Measurements from ENCODE around the gene EVA1C. TPM values are rescaled to one million over a fixed set of nuclear protein-coding genes. Genes with fewer than 3 reads are reported as not detected.

The EVA1C gene
- total and polyA plus RNA-seq, 2 donors (not counting 1 experiment from before 2014, with no cell fraction given), result 0.84 to 1.6 TPM

GRCh38 chr21:32549886-32550285, 137.4 kb downstream of the EVA1C start:
- Mint-ChIP-seq H3K27me3 (peaks cover 20% of the 10 kb centered on the region), H3K4me3 (no peak overlapping the region), H3K27ac (no peak overlapping the region), H3K9me3 (ENCODE audit: insufficient read depth) (no peaks in the 10 kb centered on the region), H3K4me1 (no peaks in the 10 kb centered on the region)
- peaks cover 0 to 3% (median 0%) of the 10 kb centered on the region in 4 experiments for H3K27me3 ChIP-seq (replicated peaks in 1 of 4; ENCODE audit: control extremely low read depth in 1 of 4, control insufficient read depth in 3 of 4, insufficient read depth in 4 of 4, low read length in 3 of 4)
- WGBS (ENCODE audit: insufficient coverage), result 89% methylated on average over 3 of the region's 3 CpGs
- no peaks in the 10 kb centered on the region for H3K4me1 ChIP-seq (ENCODE audit: control insufficient read depth in 2 of 2, insufficient read depth in 2 of 2, low read length in 2 of 2)
- no peak overlapping the region for H3K9ac ChIP-seq (ENCODE audit: low read length)
- no peaks in the 10 kb centered on the region for H3K79me2 ChIP-seq (ENCODE audit: control insufficient read depth, insufficient read depth, low read length)
- H3K27ac ChIP-seq (ENCODE audit: low read length in 2 of 2), result no peak overlapping the region
- DNase-seq, result no peak
- H2AFZ ChIP-seq (ENCODE audit: insufficient read depth, low read depth, low read length, poor library complexity, severe bottlenecking), result no peak overlapping the region
- no peak for TF ChIP-seq EZH2 (IDR thresholded peaks at IDR 0.05; ENCODE audit: borderline replicate concordance, insufficient read depth, low read depth, low read length, poor library complexity, severe bottlenecking)
- TF ChIP-seq CTCF (IDR thresholded peaks at IDR 0.05), result no peak
- no peak overlapping the region for H3K4me3 ChIP-seq (ENCODE audit: control extremely low read depth in 1 of 5, extremely low read depth in 1 of 5, insufficient read depth in 1 of 5, low read depth in 2 of 5, low read length in 4 of 5)
- H4K20me1 ChIP-seq (ENCODE audit: control insufficient read depth, insufficient read depth, low read length, poor library complexity, severe bottlenecking), result no peaks in the 10 kb centered on the region
- intact Hi-C loops (cut with micrococcal nuclease), result no loop called here
- H3K36me3 ChIP-seq (replicated peaks in 1 of 2; ENCODE audit: control extremely low read depth in 1 of 2, control insufficient read depth in 1 of 2, extremely low read depth in 1 of 2, insufficient read depth in 2 of 2, low read length in 1 of 2), result no peaks in the 10 kb centered on the region
- ChIA-PET CTCF (no interaction called here), POLR2A (no interaction called here)
- no peaks in the 10 kb centered on the region for H3K9me3 ChIP-seq (ENCODE audit: control extremely low read depth in 1 of 3, control insufficient read depth in 2 of 3, insufficient read depth in 1 of 3, low read length in 2 of 3)
- no peak for ATAC-seq (ENCODE audit: low read depth)
- no peak overlapping the region for H3K4me2 ChIP-seq (replicated peaks; ENCODE audit: low read depth, low read length, poor library complexity, severe bottlenecking)

GRCh38 chr21:32554832-32555638, 142.5 kb downstream of the EVA1C start:
- H3K27me3 Mint-ChIP-seq, result peaks cover 21% of the 10 kb centered on the region
- no peaks in the 10 kb centered on the region for H3K27me3 ChIP-seq (replicated peaks in 1 of 4; ENCODE audit: control extremely low read depth in 1 of 4, control insufficient read depth in 3 of 4, insufficient read depth in 4 of 4, low read length in 3 of 4)
- H2AFZ ChIP-seq (ENCODE audit: insufficient read depth, low read depth, low read length, poor library complexity, severe bottlenecking), result no peak overlapping the region
- H3K9me3 ChIP-seq (ENCODE audit: control extremely low read depth in 1 of 3, control insufficient read depth in 2 of 3, insufficient read depth in 1 of 3, low read length in 2 of 3), result no peaks in the 10 kb centered on the region
- no peak overlapping the region for H3K27ac ChIP-seq (ENCODE audit: low read length in 2 of 2)
- no peaks in the 10 kb centered on the region for H3K4me1 Mint-ChIP-seq
- H3K4me3 ChIP-seq (ENCODE audit: control extremely low read depth in 1 of 5, extremely low read depth in 1 of 5, insufficient read depth in 1 of 5, low read depth in 2 of 5, low read length in 4 of 5), result no peak overlapping the region
- no peaks in the 10 kb centered on the region for H3K4me1 ChIP-seq (ENCODE audit: control insufficient read depth in 2 of 2, insufficient read depth in 2 of 2, low read length in 2 of 2)
- intact Hi-C loops (cut with micrococcal nuclease), result no loop called here
- no peak for ATAC-seq (ENCODE audit: low read depth)
- 96% methylated on average over 4 of the region's 4 CpGs for WGBS (ENCODE audit: insufficient coverage)
- H3K9ac ChIP-seq (ENCODE audit: low read length), result no peak overlapping the region
- H4K20me1 ChIP-seq (ENCODE audit: control insufficient read depth, insufficient read depth, low read length, poor library complexity, severe bottlenecking), result no peaks in the 10 kb centered on the region
- no peaks in the 10 kb centered on the region for H3K36me3 ChIP-seq (replicated peaks in 1 of 2; ENCODE audit: control extremely low read depth in 1 of 2, control insufficient read depth in 1 of 2, extremely low read depth in 1 of 2, insufficient read depth in 2 of 2, low read length in 1 of 2)
- TF ChIP-seq CTCF (IDR thresholded peaks at IDR 0.05) (no peak), EZH2 (IDR thresholded peaks at IDR 0.05; ENCODE audit: borderline replicate concordance, insufficient read depth, low read depth, low read length, poor library complexity, severe bottlenecking) (no peak)
- H3K4me2 ChIP-seq (replicated peaks; ENCODE audit: low read depth, low read length, poor library complexity, severe bottlenecking), result no peak overlapping the region
- POLR2A ChIA-PET, result no interaction called here
- H3K27ac Mint-ChIP-seq, result no peak overlapping the region
- no peaks in the 10 kb centered on the region for H3K9me3 Mint-ChIP-seq (ENCODE audit: insufficient read depth)
- DNase-seq, result no peak
- H3K79me2 ChIP-seq (ENCODE audit: control insufficient read depth, insufficient read depth, low read length), result no peaks in the 10 kb centered on the region
- H3K4me3 Mint-ChIP-seq, result no peak overlapping the region
- CTCF ChIA-PET, result no interaction called here
